Forelimb muscle (tissue), 1 donor: Measurements from ENCODE around the gene FBP1. TPM values are rescaled to one million over a fixed set of nuclear protein-coding genes. Genes with fewer than 3 reads are reported as not detected.
"Not testable (repeated sequence)": the region's sequence is repeated elsewhere in the genome, so short reads cannot be mapped to it uniquely, and the experiment has no call there.

Source experiments
- DNase-seq: peaks from one replicate; pipeline ENCODE4 v3.0.0-alpha.2; 2013; ENCODE audit warnings: low read depth
- polyA plus RNA-seq: library from polyadenylated mRNA; unstranded; fragments of 120-200 nt; gene quantifications from one replicate; pipeline ENCODE4 v1.2.1, GENCODE V29; 2013; ENCODE audit not compliant: insufficient read length

FBP1 gene
- polyA plus RNA-seq, 1 donor = 0.53 TPM

- no peak for DNase-seq
Measured at GRCh38 chr9:94619026-94619425, 20.3 kb downstream of the FBP1 start.

- no peak for DNase-seq
Measured at GRCh38 chr9:94613003-94613402, 26.3 kb downstream of the FBP1 start.

GRCh38 chr9:94612071-94612470 lies 27.2 kb downstream of the FBP1 start:
- no peak for DNase-seq

- no peak for DNase-seq
Measured at GRCh38 chr9:94611638-94612068, 27.7 kb downstream of the FBP1 start.

GRCh38 chr9:94610181-94610606 lies 29.1 kb downstream of the FBP1 start:
- no peak for DNase-seq

- DNase-seq = no peak
Measured at GRCh38 chr9:94607423-94607691, 32.0 kb downstream of the FBP1 start.

- DNase-seq = no peak
Measured at GRCh38 chr9:94606646-94607422, 32.5 kb downstream of the FBP1 start.

- no peak for DNase-seq
Measured at GRCh38 chr9:94603259-94604160, 35.8 kb downstream of the FBP1 start.

- DNase-seq = no peak
Measured at GRCh38 chr9:94602666-94603065, 36.7 kb downstream of the FBP1 start.

- DNase-seq = no peak
Measured at GRCh38 chr9:94600715-94601114, 38.6 kb downstream of the FBP1 start.

GRCh38 chr9:94600258-94600657 lies 39.1 kb downstream of the FBP1 start:
- DNase-seq = no peak

GRCh38 chr9:94599102-94599501 lies 40.2 kb downstream of the FBP1 start:
- no peak for DNase-seq

GRCh38 chr9:94593459-94594345 lies 45.6 kb downstream of the FBP1 start, which contains the start of gene FBP2:
Gene FBP2 (minus strand): TSS chr9:94593824. CDS start chr9:94593726, 98 bp downstream.
- DNase-seq = no peak

- not testable (repeated sequence) for DNase-seq
Measured at GRCh38 chr9:94592683-94593082, 46.6 kb downstream of the FBP1 start.

- no peak for DNase-seq
Measured at GRCh38 chr9:94591876-94592275, 47.4 kb downstream of the FBP1 start.

- not testable (repeated sequence) for DNase-seq
Measured at GRCh38 chr9:94591046-94591545, 48.2 kb downstream of the FBP1 start.

GRCh38 chr9:94588681-94589080 lies 50.6 kb downstream of the FBP1 start:
- no peak for DNase-seq

GRCh38 chr9:94586814-94587213 lies 52.5 kb downstream of the FBP1 start:
- DNase-seq = no peak

- no peak for DNase-seq
Measured at GRCh38 chr9:94586316-94586715, 53.0 kb downstream of the FBP1 start.

- no peak for DNase-seq
Measured at GRCh38 chr9:94584555-94584954, 54.8 kb downstream of the FBP1 start.

GRCh38 chr9:94581728-94582127 lies 57.6 kb downstream of the FBP1 start:
- DNase-seq = no peak

- DNase-seq = no peak
Measured at GRCh38 chr9:94577571-94577970, 61.7 kb downstream of the FBP1 start.
